Neural cell (in vitro differentiated cells): ENCODE data around the gene KCNAB1. TPM values are rescaled to one million over a fixed set of nuclear protein-coding genes. Genes with fewer than 3 reads are reported as not detected.

Experiments used
- H2AFZ ChIP-seq: fragments of 200-600, 300-800 bp; sonication (generic), shearing (Covaris generic); 2 replicates; pipeline ENCODE4 v1.6.0; 2014; ENCODE audit warnings: low read depth, mild to moderate bottlenecking, antibody characterized with exemption, low read length, moderate library complexity
- H3F3A ChIP-seq: fragments of 200-600 bp; shearing (Covaris generic); 2 replicates; pipeline ENCODE4 v1.6.1; 2016; ENCODE audit warnings: mild to moderate bottlenecking, moderate library complexity, mixed read lengths, antibody characterized with exemption, low read length; ENCODE audit not compliant: insufficient read depth, poor library complexity, severe bottlenecking
- H3K27ac ChIP-seq: fragments of 200-600, 300-800 bp; sonication (generic), shearing (Covaris generic); 2 replicates; pipeline ENCODE4 v1.5.1; 2014; ENCODE audit warnings: mild to moderate bottlenecking, low read length, moderate library complexity
- H3K27me3 ChIP-seq: fragments of 300-800, 200-600 bp; sonication (generic), shearing (Covaris generic); 2 replicates; pipeline ENCODE4 v1.6.0; 2014; ENCODE audit warnings: mild to moderate bottlenecking, low read depth, low read length, moderate library complexity; ENCODE audit not compliant: insufficient read depth
- H3K36me3 ChIP-seq: fragments of 300-800, 200-600 bp; sonication (generic), shearing (Covaris generic); 2 replicates; pipeline ENCODE4 v1.5.1; 2014; ENCODE audit warnings: mild to moderate bottlenecking, antibody characterized with exemption, low read length, moderate library complexity; ENCODE audit not compliant: insufficient read depth
- H3K4me2 ChIP-seq: fragments of 300-800, 200-600 bp; sonication (generic), shearing (Covaris generic); 2 replicates; pipeline ENCODE4 v1.6.0; 2014; ENCODE audit warnings: mild to moderate bottlenecking, low read length
- H3K4me3 ChIP-seq: fragments of 300-800, 200-600 bp; sonication (generic), shearing (Covaris generic); 2 replicates; pipeline ENCODE4 v1.5.1; 2014; ENCODE audit warnings: mild to moderate bottlenecking, low read length, moderate library complexity
- H3K79me2 ChIP-seq: fragments of 200-600 bp; shearing (Covaris generic); replicated peaks from 2 replicates; pipeline ENCODE4 v1.6.0; 2014; ENCODE audit warnings: mild to moderate bottlenecking, low read length, moderate library complexity; ENCODE audit not compliant: insufficient read depth
- H3K9ac ChIP-seq: fragments of 300-800, 200-600 bp; sonication (generic), shearing (Covaris generic); 2 replicates; pipeline ENCODE4 v1.6.1; 2016; ENCODE audit warnings: mild to moderate bottlenecking, low read length, mixed read lengths
- H3K9me2 ChIP-seq: fragments of 200-600 bp; shearing (Covaris generic); 2 replicates; pipeline ENCODE4 v1.6.1; 2016; ENCODE audit warnings: mild to moderate bottlenecking, low read length, mixed read lengths; ENCODE audit not compliant: insufficient read depth
- H3K9me3 ChIP-seq: fragments of 200-600, 300-800 bp; sonication (generic), shearing (Covaris generic); 2 replicates; pipeline ENCODE4 v1.6.1; 2016; ENCODE audit warnings: mild to moderate bottlenecking, mixed run types, low read length, moderate library complexity, mixed read lengths
- H4K20me1 ChIP-seq: fragments of 200-600 bp; shearing (Covaris generic); 2 replicates; pipeline ENCODE4 v1.6.1; 2016; ENCODE audit warnings: mild to moderate bottlenecking, mixed run types; ENCODE audit not compliant: insufficient read depth
- CTCF ChIP-seq: fragments of 450-650 bp; IDR thresholded peaks from 2 replicates; pipeline ENCODE4 v1.5.1; 2014; ENCODE audit warnings: antibody characterized with exemption, mild to moderate bottlenecking, moderate library complexity; ENCODE audit not compliant: poor library complexity, severe bottlenecking
- EP300 ChIP-seq: fragments of 450-650 bp; conservative IDR thresholded peaks from 2 replicates; pipeline ENCODE4 v1.6.1; 2014; ENCODE audit warnings: antibody characterized with exemption, mild to moderate bottlenecking, moderate library complexity; ENCODE audit not compliant: poor library complexity, severe bottlenecking
- EZH2 ChIP-seq: fragments of 200-600, 300-800 bp; shearing (Covaris generic), sonication (generic); IDR thresholded peaks from 2 replicates; pipeline ENCODE4 v1.6.1; 2014; ENCODE audit warnings: antibody characterized with exemption, low read length, borderline replicate concordance, mild to moderate bottlenecking; ENCODE audit not compliant: insufficient read depth, poor library complexity, severe bottlenecking
- MXI1 ChIP-seq: fragments of 450-650 bp; conservative IDR thresholded peaks from 2 replicates; pipeline ENCODE4 v1.6.1; 2014; ENCODE audit warnings: antibody characterized with exemption, mild to moderate bottlenecking; ENCODE audit not compliant: poor library complexity, severe bottlenecking
- POLR2AphosphoS5 ChIP-seq: IDR thresholded peaks from 2 replicates; pipeline ENCODE4 v1.6.1; 2012
- RAD21 ChIP-seq: fragments of 450-650 bp; conservative IDR thresholded peaks from 2 replicates; pipeline ENCODE4 v1.6.1; 2014; ENCODE audit warnings: antibody characterized with exemption, mild to moderate bottlenecking, moderate library complexity
- REST ChIP-seq: IDR thresholded peaks from 2 replicates; pipeline ENCODE4 v1.6.1; 2012; ENCODE audit warnings: borderline replicate concordance
- SMC3 ChIP-seq: fragments of 450-650 bp; conservative IDR thresholded peaks from 2 replicates; pipeline ENCODE4 v1.6.1; 2014; ENCODE audit warnings: antibody characterized with exemption, mild to moderate bottlenecking, moderate library complexity; ENCODE audit not compliant: poor library complexity
- TAF1 ChIP-seq: IDR thresholded peaks from 2 replicates; pipeline ENCODE4 v1.6.1; 2012; ENCODE audit warnings: low read depth
- polyA plus RNA-seq: library from polyadenylated mRNA; depleted of rRNA; stranded (reverse); fragments of >200 nt; gene quantifications from 2 replicates; pipeline ENCODE4 v1.2.3, GENCODE V29; 2014

KCNAB1 gene
- polyA plus RNA-seq, 1 donor from 2014 or later, result 14.9 TPM

- Histone ChIP-seq H3K4me3 (no peak overlapping the region), H2AFZ (no peak overlapping the region), H3K4me2 (no peak overlapping the region), H3K27ac (no peak overlapping the region), H3K9me3 (no peaks in the 10 kb centered on the region), H3K9me2 (no peaks in the 10 kb centered on the region), H3K79me2 (no peaks in the 10 kb centered on the region), H3K9ac (no peak overlapping the region), H4K20me1 (no peaks in the 10 kb centered on the region), H3K27me3 (no peaks in the 10 kb centered on the region), H3K36me3 (no peaks in the 10 kb centered on the region), H3F3A (no peaks in the 10 kb centered on the region)
- TF ChIP-seq CTCF (no peak), TAF1 (no peak), MXI1 (no peak)
These were observed 351.1 kb downstream of the KCNAB1 start for GRCh38 chr3:156471431-156471830.

- Histone ChIP-seq H3K27ac (no peak overlapping the region), H3F3A (no peaks in the 10 kb centered on the region), H3K9me2 (no peaks in the 10 kb centered on the region), H3K9me3 (no peaks in the 10 kb centered on the region), H3K4me2 (no peak overlapping the region), H4K20me1 (no peaks in the 10 kb centered on the region), H2AFZ (no peak overlapping the region), H3K79me2 (no peaks in the 10 kb centered on the region), H3K4me3 (no peak overlapping the region), H3K27me3 (no peaks in the 10 kb centered on the region), H3K36me3 (no peaks in the 10 kb centered on the region), H3K9ac (no peak overlapping the region)
- TF ChIP-seq REST (no peak), MXI1 (no peak), EP300 (no peak), SMC3 (no peak), POLR2AphosphoS5 (no peak), EZH2 (no peak)
These were observed 351.8 kb downstream of the KCNAB1 start for GRCh38 chr3:156472150-156472549.

GRCh38 chr3:156472684-156473083, 352.3 kb downstream of the KCNAB1 start:
- no peak overlapping the region for H3K4me2 ChIP-seq
- H3K36me3 ChIP-seq, result no peaks in the 10 kb centered on the region
- no peaks in the 10 kb centered on the region for H4K20me1 ChIP-seq
- no peak overlapping the region for H2AFZ ChIP-seq
- no peaks in the 10 kb centered on the region for H3K79me2 ChIP-seq
- H3K9ac ChIP-seq, result no peak overlapping the region
- TF ChIP-seq RAD21 (no peak), TAF1 (no peak), EP300 (no peak), MXI1 (no peak), CTCF (no peak), REST (no peak), SMC3 (no peak), POLR2AphosphoS5 (no peak), EZH2 (no peak)
- H3K27ac ChIP-seq, result no peak overlapping the region
- H3K4me3 ChIP-seq, result no peak overlapping the region
- no peaks in the 10 kb centered on the region for H3K9me3 ChIP-seq
- no peaks in the 10 kb centered on the region for H3K9me2 ChIP-seq
- H3K27me3 ChIP-seq, result no peaks in the 10 kb centered on the region
- H3F3A ChIP-seq, result no peaks in the 10 kb centered on the region
